COR-L47 (cell line): ENCODE data around the gene PLPPR1.
A peak's percentile ranks its signal among the peaks of the same experiment; 100 is the strongest.
"Not testable (repeated sequence)": the region's sequence is repeated elsewhere in the genome, so short reads cannot be mapped to it uniquely, and the experiment has no call there.

Source experiments
- DNase-seq: peaks from one replicate; lab custom pipeline; 2025; lab: John Stamatoyannopoulos, UW

Gene PLPPR1

GRCh38 chr9:101291043-101291442 is 262.5 kb downstream of the PLPPR1 start:
- DNase-seq = not testable (repeated sequence)

GRCh38 chr9:101299901-101300300 is 271.4 kb downstream of the PLPPR1 start:
- no peak for DNase-seq

GRCh38 chr9:101307051-101307450 is 278.5 kb downstream of the PLPPR1 start:
- DNase-seq = peak; percentile 77

GRCh38 chr9:101307524-101308213 is 279.1 kb downstream of the PLPPR1 start:
- DNase-seq = no peak

- no peak for DNase-seq
Measured at GRCh38 chr9:101309139-101309538, 280.6 kb downstream of the PLPPR1 start.

- no peak for DNase-seq
Measured at GRCh38 chr9:101311191-101311590, 282.7 kb downstream of the PLPPR1 start.

- DNase-seq = peak; percentile 82
Measured at GRCh38 chr9:101311758-101312420, 283.4 kb downstream of the PLPPR1 start.

GRCh38 chr9:101312661-101313060 is 284.1 kb downstream of the PLPPR1 start:
- DNase-seq = no peak

- no peak for DNase-seq
Measured at GRCh38 chr9:101315112-101315450, 286.6 kb downstream of the PLPPR1 start.

GRCh38 chr9:101317735-101318134 is 289.2 kb downstream of the PLPPR1 start:
- no peak for DNase-seq

GRCh38 chr9:101323129-101323528 is 294.6 kb downstream of the PLPPR1 start:
- no peak for DNase-seq

- no peak for DNase-seq
Measured at GRCh38 chr9:101324245-101324804, 295.8 kb downstream of the PLPPR1 start.

- DNase-seq = no peak
Measured at GRCh38 chr9:101325053-101325452, 296.5 kb downstream of the PLPPR1 start.

- no peak for DNase-seq
Measured at GRCh38 chr9:101326035-101326434, 297.5 kb downstream of the PLPPR1 start.

- peak; percentile 86 for DNase-seq
Measured at GRCh38 chr9:101326501-101326900, 298.0 kb downstream of the PLPPR1 start.

GRCh38 chr9:101327422-101327909 is 298.9 kb downstream of the PLPPR1 start:
- not testable (repeated sequence) for DNase-seq

- no peak for DNase-seq
Measured at GRCh38 chr9:101332362-101332761, 303.8 kb downstream of the PLPPR1 start.

GRCh38 chr9:101333490-101333889 is 305.0 kb downstream of the PLPPR1 start:
- DNase-seq = no peak

- no peak for DNase-seq
Measured at GRCh38 chr9:101333926-101334702, 305.6 kb downstream of the PLPPR1 start.

GRCh38 chr9:101336091-101336490 is 307.6 kb downstream of the PLPPR1 start:
- DNase-seq = no peak

GRCh38 chr9:101337237-101337636 is 308.7 kb downstream of the PLPPR1 start:
- no peak for DNase-seq

GRCh38 chr9:101341958-101342357 is 313.4 kb downstream of the PLPPR1 start:
- DNase-seq = no peak

GRCh38 chr9:101342595-101342994 is 314.1 kb downstream of the PLPPR1 start:
- DNase-seq = no peak
